ENCODE data around the gene PTPN6.

PTPN6 gene

DNA sequence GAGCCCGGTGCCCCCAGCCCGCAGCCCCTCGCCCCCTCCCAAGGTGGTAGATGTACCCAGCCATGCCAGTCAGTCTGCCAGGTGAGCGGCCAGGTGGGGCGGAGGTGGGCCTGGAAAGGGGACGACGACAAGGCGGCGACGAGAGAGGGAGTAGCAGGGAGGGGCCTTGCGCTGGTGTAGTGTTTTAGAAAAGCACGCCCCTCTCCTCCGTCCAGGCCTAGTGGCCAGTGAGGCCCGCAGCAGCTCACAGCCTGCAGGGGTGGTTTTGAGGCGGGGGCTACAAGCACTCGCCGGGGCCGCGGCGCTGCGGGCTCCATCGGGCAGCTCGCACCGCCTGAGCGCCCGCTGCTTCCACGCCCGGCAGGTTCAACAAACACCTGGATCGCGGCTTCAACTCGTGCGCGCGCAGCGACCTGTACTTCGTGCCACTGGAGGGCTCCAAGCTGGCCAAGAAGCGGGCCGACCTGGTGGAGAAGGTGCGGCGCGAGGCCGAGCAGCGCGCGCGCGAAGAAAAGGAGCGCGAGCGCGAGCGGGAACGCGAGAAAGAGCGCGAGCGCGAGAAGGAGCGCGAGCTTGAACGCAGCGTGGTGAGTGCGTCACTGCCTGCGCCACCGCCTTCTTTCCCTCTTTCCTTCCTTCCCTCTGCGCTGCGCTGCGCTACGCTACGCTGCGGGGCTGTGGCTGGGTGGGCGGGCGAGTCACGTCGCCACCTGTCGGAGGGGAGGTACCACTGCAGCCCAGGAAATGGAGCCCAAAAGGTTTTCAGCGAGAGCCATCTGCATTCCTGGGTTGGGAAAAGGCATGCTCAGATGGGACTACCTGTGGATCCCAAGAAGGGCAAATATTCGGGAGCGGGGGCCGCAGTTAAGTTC, 13.4 kb upstream of the PTPN6 start:
- DNase-seq (ENCODE audit: low read depth): peak; percentile 87
- TF ChIP-seq, protein P1, sequence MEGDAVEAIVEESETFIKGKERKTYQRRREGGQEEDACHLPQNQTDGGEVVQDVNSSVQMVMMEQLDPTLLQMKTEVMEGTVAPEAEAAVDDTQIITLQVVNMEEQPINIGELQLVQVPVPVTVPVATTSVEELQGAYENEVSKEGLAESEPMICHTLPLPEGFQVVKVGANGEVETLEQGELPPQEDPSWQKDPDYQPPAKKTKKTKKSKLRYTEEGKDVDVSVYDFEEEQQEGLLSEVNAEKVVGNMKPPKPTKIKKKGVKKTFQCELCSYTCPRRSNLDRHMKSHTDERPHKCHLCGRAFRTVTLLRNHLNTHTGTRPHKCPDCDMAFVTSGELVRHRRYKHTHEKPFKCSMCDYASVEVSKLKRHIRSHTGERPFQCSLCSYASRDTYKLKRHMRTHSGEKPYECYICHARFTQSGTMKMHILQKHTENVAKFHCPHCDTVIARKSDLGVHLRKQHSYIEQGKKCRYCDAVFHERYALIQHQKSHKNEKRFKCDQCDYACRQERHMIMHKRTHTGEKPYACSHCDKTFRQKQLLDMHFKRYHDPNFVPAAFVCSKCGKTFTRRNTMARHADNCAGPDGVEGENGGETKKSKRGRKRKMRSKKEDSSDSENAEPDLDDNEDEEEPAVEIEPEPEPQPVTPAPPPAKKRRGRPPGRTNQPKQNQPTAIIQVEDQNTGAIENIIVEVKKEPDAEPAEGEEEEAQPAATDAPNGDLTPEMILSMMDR (IDR thresholded peaks at IDR 0.05; ENCODE audit: control insufficient read depth, extremely low read depth, insufficient read depth): peak; percentile 97
- peak overlapping the region; percentile 60 for H3K4me3 ChIP-seq (ENCODE audit: low read depth, low read length)

DNA sequence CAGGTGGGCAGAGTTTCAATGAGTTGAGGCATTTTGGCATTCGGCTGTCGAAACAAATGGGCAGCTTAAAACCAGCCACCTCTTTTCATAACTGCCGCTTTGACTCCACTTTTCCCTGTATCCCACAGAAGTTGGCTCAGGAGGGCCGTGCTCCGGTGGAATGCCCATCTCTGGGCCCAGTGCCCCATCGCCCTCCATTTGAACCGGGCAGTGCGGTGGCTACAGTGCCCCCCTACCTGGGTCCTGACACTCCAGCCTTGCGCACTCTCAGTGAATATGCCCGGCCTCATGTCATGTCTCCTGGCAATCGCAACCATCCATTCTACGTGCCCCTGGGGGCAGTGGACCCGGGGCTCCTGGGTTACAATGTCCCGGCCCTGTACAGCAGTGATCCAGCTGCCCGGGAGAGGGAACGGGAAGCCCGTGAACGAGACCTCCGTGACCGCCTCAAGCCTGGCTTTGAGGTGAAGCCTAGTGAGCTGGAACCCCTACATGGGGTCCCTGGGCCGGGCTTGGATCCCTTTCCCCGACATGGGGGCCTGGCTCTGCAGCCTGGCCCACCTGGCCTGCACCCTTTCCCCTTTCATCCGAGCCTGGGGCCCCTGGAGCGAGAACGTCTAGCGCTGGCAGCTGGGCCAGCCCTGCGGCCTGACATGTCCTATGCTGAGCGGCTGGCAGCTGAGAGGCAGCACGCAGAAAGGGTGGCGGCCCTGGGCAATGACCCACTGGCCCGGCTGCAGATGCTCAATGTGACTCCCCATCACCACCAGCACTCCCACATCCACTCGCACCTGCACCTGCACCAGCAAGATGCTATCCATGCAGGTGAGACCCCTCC, 12.6 kb upstream of the PTPN6 start:
- H3K4me3 ChIP-seq (ENCODE audit: low read depth, low read length): peak overlapping the region; percentile 60
- DNase-seq (ENCODE audit: low read depth): no peak
- TF ChIP-seq, protein P1 (IDR thresholded peaks at IDR 0.05; ENCODE audit: control insufficient read depth, extremely low read depth, insufficient read depth): no peak

DNA sequence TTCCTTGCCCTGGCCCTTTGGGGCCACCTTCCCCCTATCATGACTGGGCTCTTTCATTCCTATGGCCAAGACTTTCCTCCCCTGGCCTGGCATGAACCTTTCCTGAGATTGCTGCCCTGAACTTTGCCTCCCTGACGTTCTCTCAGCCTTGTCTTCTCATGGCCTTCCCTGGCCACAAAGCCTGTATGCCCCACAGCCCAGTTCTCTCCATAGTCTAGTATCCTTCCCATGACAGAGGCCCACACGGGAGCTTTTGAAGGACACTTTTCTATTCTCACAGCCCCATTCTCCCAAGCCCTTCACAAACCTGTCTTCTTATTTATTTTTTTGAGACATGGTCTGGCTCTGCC, 12.0 kb upstream of the PTPN6 start:
- DNase-seq (ENCODE audit: low read depth): no peak
- TF ChIP-seq, protein P1 (IDR thresholded peaks at IDR 0.05; ENCODE audit: control insufficient read depth, extremely low read depth, insufficient read depth): no peak
- H3K4me3 ChIP-seq (ENCODE audit: low read depth, low read length): no peak overlapping the region

DNA sequence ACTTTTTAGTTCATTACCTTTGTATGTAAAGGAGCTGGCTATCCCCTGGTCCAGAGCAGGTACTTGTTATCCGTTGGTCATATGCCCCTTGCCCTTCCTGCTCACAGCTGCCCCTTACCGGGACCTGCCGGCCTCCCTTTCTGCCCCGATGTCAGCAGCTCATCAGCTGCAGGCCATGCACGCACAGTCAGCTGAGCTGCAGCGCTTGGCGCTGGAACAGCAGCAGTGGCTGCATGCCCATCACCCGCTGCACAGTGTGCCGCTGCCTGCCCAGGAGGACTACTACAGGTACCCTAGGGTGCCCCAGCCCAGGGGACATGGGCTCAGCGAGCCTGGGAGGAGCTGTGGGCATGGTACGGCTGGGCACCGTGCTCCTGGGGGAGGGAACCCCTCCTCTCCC, 9.9 kb upstream of the PTPN6 start:
- TF ChIP-seq, protein P1 (IDR thresholded peaks at IDR 0.05; ENCODE audit: control insufficient read depth, extremely low read depth, insufficient read depth): no peak

DNA sequence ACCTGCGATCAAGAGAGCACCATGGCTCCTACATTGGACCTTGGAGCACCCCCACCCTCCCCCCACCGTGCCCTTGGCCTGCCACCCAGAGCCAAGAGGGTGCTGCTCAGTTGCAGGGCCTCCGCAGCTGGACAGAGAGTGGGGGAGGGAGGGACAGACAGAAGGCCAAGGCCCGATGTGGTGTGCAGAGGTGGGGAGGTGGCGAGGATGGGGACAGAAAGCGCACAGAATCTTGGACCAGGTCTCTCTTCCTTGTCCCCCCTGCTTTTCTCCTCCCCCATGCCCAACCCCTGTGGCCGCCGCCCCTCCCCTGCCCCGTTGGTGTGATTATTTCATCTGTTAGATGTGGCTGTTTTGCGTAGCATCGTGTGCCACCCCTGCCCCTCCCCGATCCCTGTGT, 9.4 kb upstream of the PTPN6 start:
- TF ChIP-seq, protein P1 (IDR thresholded peaks at IDR 0.05; ENCODE audit: control insufficient read depth, extremely low read depth, insufficient read depth): no peak
- no peak for DNase-seq (ENCODE audit: low read depth)
- no peak overlapping the region for H3K4me3 ChIP-seq (ENCODE audit: low read depth, low read length)

More for the DNA sequence above, 9.9 kb upstream of the PTPN6 start:
- no peak for DNase-seq (ENCODE audit: low read depth)
- no peak overlapping the region for H3K4me3 ChIP-seq (ENCODE audit: low read depth, low read length)

DNA sequence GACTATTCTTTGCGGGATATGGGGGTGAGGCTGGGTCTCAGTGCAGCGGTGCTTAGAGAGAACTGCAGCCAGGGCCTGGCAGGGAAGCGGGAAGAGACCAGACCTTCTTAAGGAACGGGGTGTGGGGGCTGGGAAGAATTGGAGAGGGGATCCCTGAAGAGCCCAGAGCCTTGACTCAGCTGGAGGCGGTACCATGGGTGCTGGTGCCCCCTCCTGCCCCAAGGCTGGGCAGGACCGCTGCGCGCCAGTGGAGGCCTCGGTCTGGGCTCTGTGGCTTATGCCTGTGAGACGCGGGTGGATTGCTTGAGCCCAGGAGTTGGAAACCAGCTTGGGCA, 8.9 kb upstream of the PTPN6 start:
- no peak for DNase-seq (ENCODE audit: low read depth)
- H3K4me3 ChIP-seq (ENCODE audit: low read depth, low read length): no peak overlapping the region

More for the DNA sequence above, 8.9 kb upstream of the PTPN6 start:
- TF ChIP-seq, protein P1 (IDR thresholded peaks at IDR 0.05; ENCODE audit: control insufficient read depth, extremely low read depth, insufficient read depth): no peak

Data from LNCaP clone FGC (cell line).